Fibroblast of the aortic adventitia (primary cell): ENCODE results near the gene PRSS21. TPM values are rescaled to one million over a fixed set of nuclear protein-coding genes. Genes with fewer than 3 reads are reported as not detected.

ENCODE experiments used
- DNase-seq: peaks from one replicate; pipeline ENCODE4 v3.0.0-alpha.2; 2010; ENCODE audit warnings: low read depth
- H3K4me3 ChIP-seq: 2 replicates; pipeline ENCODE4 v1.5.1; 2011; ENCODE audit warnings: low read depth, mild to moderate bottlenecking, control low read depth, low read length, moderate library complexity
- small RNA-seq: library from RNA; depleted of rRNA; stranded (forward); fragments of <200 nt; gene quantifications from one replicate; pipeline ENCODE3, GENCODE V24; 2012
- total RNA-seq: library from RNA; depleted of rRNA; stranded (reverse); fragments of >200 nt; gene quantifications from 2 replicates; pipeline ENCODE4 v1.2.3, GENCODE V29; 2012; ENCODE audit warnings: low replicate concordance
- TF ChIP-seq, protein P1 (sequence below): IDR thresholded peaks from 2 replicates; pipeline ENCODE4 v1.5.1; 2011; ENCODE audit warnings: mild to moderate bottlenecking, low read length, control low read depth, inconsistent platforms; ENCODE audit not compliant: insufficient read depth

The PRSS21 gene
- total RNA-seq, 1 donor = 0.27 TPM

GRCh38 chr16:2867661-2867986 is 50.6 kb downstream of the PRSS21 start:
- H3K4me3 ChIP-seq = peak overlapping the region; percentile 70
- DNase-seq = no peak
- TF ChIP-seq, protein P1, sequence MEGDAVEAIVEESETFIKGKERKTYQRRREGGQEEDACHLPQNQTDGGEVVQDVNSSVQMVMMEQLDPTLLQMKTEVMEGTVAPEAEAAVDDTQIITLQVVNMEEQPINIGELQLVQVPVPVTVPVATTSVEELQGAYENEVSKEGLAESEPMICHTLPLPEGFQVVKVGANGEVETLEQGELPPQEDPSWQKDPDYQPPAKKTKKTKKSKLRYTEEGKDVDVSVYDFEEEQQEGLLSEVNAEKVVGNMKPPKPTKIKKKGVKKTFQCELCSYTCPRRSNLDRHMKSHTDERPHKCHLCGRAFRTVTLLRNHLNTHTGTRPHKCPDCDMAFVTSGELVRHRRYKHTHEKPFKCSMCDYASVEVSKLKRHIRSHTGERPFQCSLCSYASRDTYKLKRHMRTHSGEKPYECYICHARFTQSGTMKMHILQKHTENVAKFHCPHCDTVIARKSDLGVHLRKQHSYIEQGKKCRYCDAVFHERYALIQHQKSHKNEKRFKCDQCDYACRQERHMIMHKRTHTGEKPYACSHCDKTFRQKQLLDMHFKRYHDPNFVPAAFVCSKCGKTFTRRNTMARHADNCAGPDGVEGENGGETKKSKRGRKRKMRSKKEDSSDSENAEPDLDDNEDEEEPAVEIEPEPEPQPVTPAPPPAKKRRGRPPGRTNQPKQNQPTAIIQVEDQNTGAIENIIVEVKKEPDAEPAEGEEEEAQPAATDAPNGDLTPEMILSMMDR = no peak

DNA sequence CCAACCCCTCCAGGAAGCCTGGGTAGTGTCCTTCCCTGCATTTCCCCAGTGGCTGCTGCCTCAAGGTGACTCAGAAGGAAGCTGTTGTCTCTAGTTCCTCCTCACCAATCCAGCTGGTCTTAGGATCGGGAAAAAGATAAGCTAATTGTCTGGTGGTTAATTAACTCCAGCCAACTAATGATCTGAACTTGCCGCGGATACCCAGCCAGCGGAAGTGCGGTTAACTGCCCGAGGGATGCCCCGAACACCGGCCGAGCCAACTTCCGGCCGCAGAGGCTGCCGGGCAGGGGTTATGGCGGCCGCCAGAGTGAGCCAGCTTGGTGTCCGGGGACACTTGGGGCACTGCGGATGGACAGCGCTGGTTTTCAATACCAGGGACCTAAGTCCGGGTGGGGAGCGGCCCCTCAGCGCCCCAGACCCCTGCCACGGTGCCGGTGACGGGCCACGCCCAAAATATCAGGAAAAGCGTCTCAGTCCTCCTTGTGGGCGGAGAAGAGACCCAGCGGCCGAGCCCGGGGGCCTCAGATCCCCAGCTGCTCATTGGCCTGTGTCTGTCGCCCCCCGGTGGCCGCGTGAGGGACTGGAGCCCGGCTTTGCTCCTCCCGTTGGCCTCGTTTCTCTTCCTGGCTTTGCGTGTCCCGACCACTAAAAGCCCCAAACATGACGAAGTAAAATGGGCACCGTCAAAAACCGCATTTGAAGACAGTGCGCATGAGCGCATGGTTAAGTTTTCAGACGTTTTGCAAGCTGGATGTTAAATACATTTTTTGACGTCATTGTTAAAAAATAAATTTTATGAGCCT is 51.2 kb downstream of the PRSS21 start:
- TF ChIP-seq, protein P1 = peak; percentile 95
- DNase-seq = peak; percentile 93
- H3K4me3 ChIP-seq = peak overlapping the region; percentile 70

Small RNAs within 50 kb of the gene (small RNA-seq; reads per million reads assigned to genes)
- gene SNORA3C = 1.9 reads per million, percentile 66 among the genes with 10 or more reads in this experiment

Other genes starting within 250 kb of the PRSS21 start
- gene KCTD5, start 134.7 kb upstream of the PRSS21 start, total RNA-seq = 14.1 and 16.4 TPM in 2 replicates
- 0.65 and 1.3 TPM in 2 replicates for gene PRSS27, start 97.0 kb upstream of the PRSS21 start, total RNA-seq
- gene SRRM2, start 64.6 kb upstream of the PRSS21 start, total RNA-seq = 77.1 and 96.3 TPM in 2 replicates
- 37.6 and 316 TPM in 2 replicates for gene ELOB, start 40.0 kb upstream of the PRSS21 start, total RNA-seq
- not detected in 2 replicates for gene PRSS33, start 29.7 kb upstream of the PRSS21 start, total RNA-seq
- gene PRSS41, start 18.8 kb upstream of the PRSS21 start, total RNA-seq = not detected in 2 replicates
- gene ZG16B, start 13.1 kb downstream of the PRSS21 start, total RNA-seq = 0.27 and 1.4 TPM in 2 replicates
- gene PRSS22, start 40.9 kb downstream of the PRSS21 start, total RNA-seq = not detected in 2 replicates
- 48.9 and 56.4 TPM in 2 replicates for gene FLYWCH2, start 66.0 kb downstream of the PRSS21 start, total RNA-seq
- 31.3 and 37.4 TPM in 2 replicates for gene FLYWCH1, start 94.7 kb downstream of the PRSS21 start, total RNA-seq
- gene KREMEN2, start 147.0 kb downstream of the PRSS21 start, total RNA-seq = not detected in 2 replicates
- gene PAQR4, start 152.1 kb downstream of the PRSS21 start, total RNA-seq = 0.16 and 13.8 TPM in 2 replicates
- gene PKMYT1, start 163.2 kb downstream of the PRSS21 start, total RNA-seq = 1.5 and 24.5 TPM in 2 replicates
- not detected in 2 replicates for gene CLDN9, start 195.7 kb downstream of the PRSS21 start, total RNA-seq
- 1.1 TPM in 1 of 2 replicates, not detected in the other for gene CLDN6, start 200.9 kb downstream of the PRSS21 start, total RNA-seq
- 26.7 and 124 TPM in 2 replicates for gene TNFRSF12A, start 203.1 kb downstream of the PRSS21 start, total RNA-seq
- 40.6 and 45.6 TPM in 2 replicates for gene HCFC1R1, start 206.7 kb downstream of the PRSS21 start, total RNA-seq
- gene THOC6, start 206.8 kb downstream of the PRSS21 start, total RNA-seq = 16.3 and 30.2 TPM in 2 replicates
- gene BICDL2, start 219.7 kb downstream of the PRSS21 start, total RNA-seq = not detected in 2 replicates
- gene MMP25, start 229.3 kb downstream of the PRSS21 start, total RNA-seq = not detected in 2 replicates
- gene IL32, start 248.4 kb downstream of the PRSS21 start, total RNA-seq = 7.6 and 7.8 TPM in 2 replicates